Sigmoid colon (tissue), 7 donors: ENCODE measurements around the gene CCDC192. TPM values are rescaled to one million over a fixed set of nuclear protein-coding genes. Genes with fewer than 3 reads are reported as not detected.

ENCODE experiments used
- DNase-seq: peaks from one replicate; pipeline ENCODE4 v3.0.0-alpha.2; 2019
- H3K27ac ChIP-seq, 4 donors: fragments of 200-600 bp; sonication (generic); one replicate each; pipeline ENCODE4 v1.5.1; 2016 to 2019; ENCODE audit warnings: mild to moderate bottlenecking in 1 of 4
- H3K27me3 ChIP-seq, 3 donors: fragments of 200-600 bp; sonication (generic); one replicate each; pipeline ENCODE4 v1.5.1; 2019; ENCODE audit warnings: mild to moderate bottlenecking in 1 of 3
- H3K36me3 ChIP-seq, 4 donors: fragments of 200-600 bp; sonication (generic); one replicate each; pipeline ENCODE4 v1.5.1; 2016 to 2019
- H3K4me1 ChIP-seq, 4 donors: fragments of 200-600 bp; sonication (generic); one replicate each; pipeline ENCODE4 v1.5.1; 2017 to 2019
- H3K4me3 ChIP-seq, 4 donors: fragments of 200-600 bp; sonication (generic); one replicate each; pipeline ENCODE4 v1.5.1; 2017 to 2019; ENCODE audit warnings: mild to moderate bottlenecking in 2 of 4, moderate library complexity in 1 of 4
- H3K9me3 ChIP-seq, 4 donors: fragments of 200-600 bp in 3 of 4; sonication (generic) in 3 of 4; one replicate each; pipeline versions ENCODE4 v1.5.1 to v1.6.1; 2013 to 2019
- EP300 ChIP-seq, 4 donors: sonication (generic); formaldehyde crosslinking; IDR thresholded peaks; one replicate each; pipeline ENCODE4 v1.6.1; 2017; ENCODE audit warnings: antibody characterized with exemption in 4 of 4
- POLR2A ChIP-seq, 2 donors: fragments of 450-650 bp; IDR thresholded peaks; one replicate each; pipeline ENCODE4 v1.6.1; 2016; ENCODE audit warnings: antibody characterized with exemption in 2 of 2, mild to moderate bottlenecking in 2 of 2, moderate library complexity in 2 of 2
- POLR2AphosphoS5 ChIP-seq, 4 donors: sonication (generic); formaldehyde crosslinking; IDR thresholded peaks; one replicate each; pipeline ENCODE4 v1.6.1; 2017; ENCODE audit warnings: antibody characterized with exemption in 4 of 4
- WGBS, 2 donors: extraction: QIAGEN DNeasy Blood & Tissue Kit; methylation state at CpG; one replicate each; pipeline ENCODE4 v1.1.7; 2013; 5-methylcytosine and 5-hydroxymethylcytosine counted together
- intact Hi-C: fragments of 100-400 bp; cut with DNase I; formaldehyde crosslinking; loops from one replicate; pipeline ENCODE4 v1.15.1; 2023
- polyA plus RNA-seq, 3 donors: library from polyadenylated mRNA; stranded (reverse); fragments of 200-250 nt; gene quantifications; one replicate each; pipeline ENCODE4 v1.2.3, GENCODE V29; 2013
- total RNA-seq, 4 donors: library from RNA; depleted of rRNA; stranded (reverse); fragments of >200 nt; gene quantifications; one replicate each; pipeline ENCODE4 v1.1.0, GENCODE V29; 2016
- TF ChIP-seq, protein P1 (sequence below), 4 experiments: fragments of 450-650 bp in 3 of 4; fragments of 200-600 bp in 1 of 4; IDR thresholded peaks; one replicate each; pipeline ENCODE4 v1.5.1; 2016 to 2019; ENCODE audit warnings: antibody characterized with exemption in 4 of 4, mild to moderate bottlenecking in 3 of 4, moderate library complexity in 2 of 4
- donor health status: healthy with polysubstance abuse.
- donor health status: Bipolar disorder and iron deficiency.
- donor health status: healthy.

The CCDC192 gene
- total and polyA plus RNA-seq, 7 donors, result 0.36 to 2.4 TPM; not detected in 5

DNA sequence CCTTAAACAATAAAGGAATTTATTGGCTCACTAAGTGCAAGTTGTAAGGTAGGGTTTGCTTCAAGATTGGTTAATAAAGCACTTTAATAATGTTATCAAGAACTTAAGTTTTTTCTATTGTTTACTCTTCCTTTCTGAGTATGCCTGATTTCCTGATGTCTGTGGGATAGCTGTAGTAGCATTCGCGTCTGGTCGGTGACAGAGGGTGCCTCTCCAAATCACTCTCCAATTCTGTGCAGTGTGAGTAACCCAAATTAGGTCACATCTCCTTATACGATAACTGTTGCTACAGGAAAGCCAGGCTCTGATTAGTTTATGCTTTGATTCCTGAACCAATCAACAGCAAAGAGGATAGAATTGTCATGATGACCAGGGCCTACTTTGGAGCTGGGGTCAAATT, 90.7 kb downstream of the CCDC192 start:
- H3K9me3 ChIP-seq, result peaks cover 0 to 5% (median 0%) of the 10 kb centered on the region in 4 donors
- TF ChIP-seq POLR2A (IDR thresholded peaks at IDR 0.05) (no peak), POLR2AphosphoS5 (IDR thresholded peaks at IDR 0.05) (no peak), EP300 (IDR thresholded peaks at IDR 0.05) (no peak)
- TF ChIP-seq, protein P1, sequence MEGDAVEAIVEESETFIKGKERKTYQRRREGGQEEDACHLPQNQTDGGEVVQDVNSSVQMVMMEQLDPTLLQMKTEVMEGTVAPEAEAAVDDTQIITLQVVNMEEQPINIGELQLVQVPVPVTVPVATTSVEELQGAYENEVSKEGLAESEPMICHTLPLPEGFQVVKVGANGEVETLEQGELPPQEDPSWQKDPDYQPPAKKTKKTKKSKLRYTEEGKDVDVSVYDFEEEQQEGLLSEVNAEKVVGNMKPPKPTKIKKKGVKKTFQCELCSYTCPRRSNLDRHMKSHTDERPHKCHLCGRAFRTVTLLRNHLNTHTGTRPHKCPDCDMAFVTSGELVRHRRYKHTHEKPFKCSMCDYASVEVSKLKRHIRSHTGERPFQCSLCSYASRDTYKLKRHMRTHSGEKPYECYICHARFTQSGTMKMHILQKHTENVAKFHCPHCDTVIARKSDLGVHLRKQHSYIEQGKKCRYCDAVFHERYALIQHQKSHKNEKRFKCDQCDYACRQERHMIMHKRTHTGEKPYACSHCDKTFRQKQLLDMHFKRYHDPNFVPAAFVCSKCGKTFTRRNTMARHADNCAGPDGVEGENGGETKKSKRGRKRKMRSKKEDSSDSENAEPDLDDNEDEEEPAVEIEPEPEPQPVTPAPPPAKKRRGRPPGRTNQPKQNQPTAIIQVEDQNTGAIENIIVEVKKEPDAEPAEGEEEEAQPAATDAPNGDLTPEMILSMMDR (IDR thresholded peaks at IDR 0.05), result no peak
- intact Hi-C loops, result no loop called here
- 94 to 96% methylated on average over 4 of the region's 4 CpGs for WGBS, 2 donors
- DNase-seq, result no peak
- no peak overlapping the region for H3K4me3 ChIP-seq
- no peaks in the 10 kb centered on the region for H3K27me3 ChIP-seq
- H3K27ac ChIP-seq, result no peak overlapping the region
- no peaks in the 10 kb centered on the region for H3K36me3 ChIP-seq
- no peaks in the 10 kb centered on the region for H3K4me1 ChIP-seq

DNA sequence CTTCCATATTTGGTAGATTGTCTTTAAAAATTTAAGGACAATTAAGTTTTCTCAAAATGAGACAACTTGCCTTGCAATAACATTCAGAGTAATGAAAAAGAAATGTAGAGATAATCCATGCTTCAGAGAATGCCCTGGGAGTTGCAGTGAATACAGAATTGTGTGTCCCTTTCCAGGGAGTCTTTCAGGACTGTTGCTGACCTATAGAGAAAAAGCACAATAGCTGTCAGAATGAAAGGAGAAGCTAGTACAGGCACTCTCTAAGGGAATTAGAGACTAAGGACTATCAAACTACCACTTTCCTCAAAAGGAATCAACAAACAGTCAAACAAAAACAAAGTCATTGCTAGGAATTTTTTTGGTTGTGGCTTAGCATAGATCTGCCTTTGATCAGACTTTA, 93.0 kb downstream of the CCDC192 start:
- H3K9me3 ChIP-seq, result peaks cover 0 to 5% (median 0%) of the 10 kb centered on the region in 4 donors
- no peaks in the 10 kb centered on the region for H3K4me1 ChIP-seq
- H3K36me3 ChIP-seq, result no peaks in the 10 kb centered on the region
- H3K27ac ChIP-seq, result no peak overlapping the region
- no peak for DNase-seq
- H3K4me3 ChIP-seq, result no peak overlapping the region
- intact Hi-C loops, result no loop called here
- TF ChIP-seq, protein P1 (IDR thresholded peaks at IDR 0.05), result no peak
- TF ChIP-seq POLR2AphosphoS5 (IDR thresholded peaks at IDR 0.05) (no peak), POLR2A (IDR thresholded peaks at IDR 0.05) (no peak), EP300 (IDR thresholded peaks at IDR 0.05) (no peak)
- no peaks in the 10 kb centered on the region for H3K27me3 ChIP-seq

DNA sequence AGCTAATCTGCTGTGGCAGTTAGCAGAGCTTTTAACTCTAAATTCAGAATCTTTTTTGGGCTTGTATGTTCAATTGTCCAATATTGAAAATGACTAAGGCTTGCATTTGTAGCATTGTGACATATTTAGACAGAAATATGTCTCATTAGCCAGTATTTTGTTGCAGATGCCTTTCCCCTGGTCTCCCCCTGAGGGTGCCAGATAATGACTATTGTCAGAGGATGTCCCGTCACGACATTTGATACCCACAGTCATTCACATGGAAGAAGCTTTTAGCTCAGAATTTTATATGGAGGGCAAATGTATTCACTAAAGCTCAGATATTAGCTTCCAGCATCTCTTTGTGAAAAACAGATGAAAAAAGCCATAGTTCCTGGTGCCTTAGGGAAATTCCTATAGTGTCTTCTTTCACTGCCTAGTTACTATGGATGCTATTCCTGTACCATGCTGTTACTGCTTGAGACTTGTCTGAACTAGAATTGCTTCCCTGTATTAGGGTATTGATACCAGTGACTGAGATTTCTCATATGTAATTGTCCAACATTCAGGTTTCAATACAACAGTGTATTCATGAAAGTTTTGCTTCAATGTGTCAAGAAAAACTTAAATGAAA, 96.2 kb downstream of the CCDC192 start:
- Histone ChIP-seq H3K27ac (no peak overlapping the region), H3K27me3 (no peaks in the 10 kb centered on the region), H3K9me3 (no peaks in the 10 kb centered on the region), H3K36me3 (no peaks in the 10 kb centered on the region), H3K4me1 (peaks cover 0 to 19% (median 18%) of the 10 kb centered on the region in 4 donors), H3K4me3 (no peak overlapping the region)
- DNase-seq, result no peak
- no peak for TF ChIP-seq POLR2A (IDR thresholded peaks at IDR 0.05)
- TF ChIP-seq, protein P1 (IDR thresholded peaks at IDR 0.05), result no peak
- TF ChIP-seq POLR2AphosphoS5 (IDR thresholded peaks at IDR 0.05), result no peak
- TF ChIP-seq EP300 (IDR thresholded peaks at IDR 0.05), result no peak
- 94 to 97% methylated on average over 2 of the region's 2 CpGs for WGBS, 2 donors
- intact Hi-C loops, result no loop called here

DNA sequence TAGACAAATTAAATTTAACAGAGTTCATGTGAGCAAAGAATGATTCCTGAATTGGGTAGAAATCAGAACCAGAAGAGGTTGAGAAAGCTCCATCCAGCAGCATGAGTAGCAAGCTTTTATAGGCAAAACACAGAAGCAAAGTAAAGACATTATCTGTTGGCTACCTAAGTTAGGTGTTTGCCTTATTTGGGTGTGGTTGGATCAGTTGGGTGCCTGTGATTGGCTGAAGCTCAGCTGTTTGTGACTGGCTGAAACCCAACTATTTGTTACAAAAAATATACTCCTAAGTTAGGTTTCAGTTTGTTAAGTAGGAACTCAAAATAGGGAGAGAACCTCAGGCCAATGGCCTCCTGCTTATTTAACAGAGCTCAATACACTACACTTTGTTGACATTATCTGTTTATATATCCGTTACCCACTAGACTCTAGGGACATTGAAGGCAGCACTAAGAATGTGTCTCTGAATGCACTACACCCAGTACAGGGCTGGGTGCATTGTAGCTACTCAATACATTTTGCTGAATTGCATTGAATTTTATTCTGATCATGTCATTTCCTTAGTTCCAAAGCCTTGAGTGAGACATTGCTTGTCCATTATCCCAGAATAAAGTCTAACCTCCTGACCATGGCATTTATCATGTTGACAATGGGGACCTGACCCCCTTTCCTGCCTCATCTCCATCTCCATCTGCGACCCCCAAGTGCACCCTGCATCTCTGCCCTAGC, 98.7 kb downstream of the CCDC192 start:
- WGBS, 2 donors, result 45 to 67% methylated on average over 2 of the region's 2 CpGs
- Histone ChIP-seq H3K27me3 (no peaks in the 10 kb centered on the region), H3K4me1 (peaks cover 0 to 19% (median 18%) of the 10 kb centered on the region in 4 donors), H3K9me3 (no peaks in the 10 kb centered on the region), H3K27ac (no peak overlapping the region), H3K4me3 (no peak overlapping the region), H3K36me3 (no peaks in the 10 kb centered on the region)
- no peak for TF ChIP-seq EP300 (IDR thresholded peaks at IDR 0.05)
- TF ChIP-seq POLR2AphosphoS5 (IDR thresholded peaks at IDR 0.05), result no peak
- TF ChIP-seq, protein P1 (IDR thresholded peaks at IDR 0.05), result no peak
- no peak for TF ChIP-seq POLR2A (IDR thresholded peaks at IDR 0.05)
- intact Hi-C loops, result no loop called here
- DNase-seq, result no peak
